Measurements from ENCODE around the gene RTP2.

DNA sequence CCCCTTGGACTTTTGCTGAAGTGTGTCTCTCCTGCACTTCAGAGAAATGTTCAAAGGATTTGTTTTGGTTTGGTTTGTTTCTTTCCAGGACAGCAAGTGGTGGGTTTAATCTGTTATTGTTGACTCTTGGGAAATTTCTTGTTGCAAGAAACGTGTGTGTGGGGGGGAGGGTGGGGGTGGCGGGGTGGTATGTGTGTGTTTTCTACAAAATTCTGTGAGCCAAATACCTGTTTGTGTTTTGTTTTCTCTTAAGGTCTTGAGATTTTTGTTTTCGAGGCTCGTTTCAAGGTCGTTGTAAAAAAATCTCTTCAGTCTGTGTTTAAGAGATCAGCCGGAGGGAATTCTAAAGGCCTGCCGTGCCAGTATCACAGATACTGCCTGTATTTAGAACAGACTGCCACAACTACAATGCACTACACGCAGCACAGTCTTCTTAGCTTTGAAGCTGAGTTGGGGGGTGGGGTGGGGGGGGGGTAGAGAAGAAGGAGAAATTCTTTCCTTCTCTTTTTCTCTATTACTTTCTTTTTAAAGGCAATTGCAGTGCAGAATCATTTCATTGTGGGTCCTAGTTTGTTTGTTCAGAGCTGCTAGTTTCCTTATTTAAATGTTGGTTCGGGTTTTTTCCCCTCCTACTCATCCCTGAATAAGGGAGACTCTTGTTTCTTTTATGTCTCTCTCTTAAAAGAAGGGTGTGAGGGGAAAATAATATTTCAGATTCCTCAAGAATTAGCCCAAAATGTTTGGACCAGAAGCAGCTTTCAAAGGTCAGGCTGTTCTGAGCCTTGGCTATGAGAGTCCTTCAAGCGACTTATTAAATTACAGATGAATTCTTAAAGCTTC is 44.3 kb upstream of the RTP2 start:
- TF ChIP-seq, protein P1, sequence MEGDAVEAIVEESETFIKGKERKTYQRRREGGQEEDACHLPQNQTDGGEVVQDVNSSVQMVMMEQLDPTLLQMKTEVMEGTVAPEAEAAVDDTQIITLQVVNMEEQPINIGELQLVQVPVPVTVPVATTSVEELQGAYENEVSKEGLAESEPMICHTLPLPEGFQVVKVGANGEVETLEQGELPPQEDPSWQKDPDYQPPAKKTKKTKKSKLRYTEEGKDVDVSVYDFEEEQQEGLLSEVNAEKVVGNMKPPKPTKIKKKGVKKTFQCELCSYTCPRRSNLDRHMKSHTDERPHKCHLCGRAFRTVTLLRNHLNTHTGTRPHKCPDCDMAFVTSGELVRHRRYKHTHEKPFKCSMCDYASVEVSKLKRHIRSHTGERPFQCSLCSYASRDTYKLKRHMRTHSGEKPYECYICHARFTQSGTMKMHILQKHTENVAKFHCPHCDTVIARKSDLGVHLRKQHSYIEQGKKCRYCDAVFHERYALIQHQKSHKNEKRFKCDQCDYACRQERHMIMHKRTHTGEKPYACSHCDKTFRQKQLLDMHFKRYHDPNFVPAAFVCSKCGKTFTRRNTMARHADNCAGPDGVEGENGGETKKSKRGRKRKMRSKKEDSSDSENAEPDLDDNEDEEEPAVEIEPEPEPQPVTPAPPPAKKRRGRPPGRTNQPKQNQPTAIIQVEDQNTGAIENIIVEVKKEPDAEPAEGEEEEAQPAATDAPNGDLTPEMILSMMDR (IDR thresholded peaks at IDR 0.05; ENCODE audit: low read depth, low read length): no peak
- no peak for TF ChIP-seq POLR2A (IDR thresholded peaks at IDR 0.05; ENCODE audit: extremely low read depth, insufficient read length)
- TF ChIP-seq, protein P2, sequence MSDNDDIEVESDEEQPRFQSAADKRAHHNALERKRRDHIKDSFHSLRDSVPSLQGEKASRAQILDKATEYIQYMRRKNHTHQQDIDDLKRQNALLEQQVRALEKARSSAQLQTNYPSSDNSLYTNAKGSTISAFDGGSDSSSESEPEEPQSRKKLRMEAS (IDR thresholded peaks at IDR 0.05; ENCODE audit: low read depth, low read length): no peak
